T-helper 22 cell (primary cell): ENCODE measurements around the gene SF3A2.
"Not testable (repeated sequence)": the region's sequence is repeated elsewhere in the genome, so short reads cannot be mapped to it uniquely, and the experiment has no call there.

ENCODE experiments used
- DNase-seq: peaks from one replicate; pipeline ENCODE4 v3.0.0-alpha.2; 2020; ENCODE audit warnings: low read depth

Gene SF3A2

GRCh38 chr19:2236314-2237050 is at the start of gene SF3A2, which contains the start of gene PLEKHJ1:
TSS of gene SF3A2 (plus strand) at chr19:2236824. CDS start at chr19:2243419, 6,595 bp downstream.
TSS of gene PLEKHJ1 (minus strand) at chr19:2236329. CDS start at chr19:2236248, 81 bp downstream.
- peak; percentile 96 for DNase-seq

GRCh38 chr19:2187159-2187558 is 49.5 kb upstream of the SF3A2 start:
- no peak for DNase-seq

- DNase-seq: no peak
These were observed 47.8 kb upstream of the SF3A2 start for GRCh38 chr19:2188708-2189385.

GRCh38 chr19:2189880-2190279 is 46.7 kb upstream of the SF3A2 start:
- no peak for DNase-seq

- no peak for DNase-seq
These were observed 45.7 kb upstream of the SF3A2 start for GRCh38 chr19:2190848-2191455.

- DNase-seq: no peak
These were observed 44.9 kb upstream of the SF3A2 start for GRCh38 chr19:2191456-2192310.

- no peak for DNase-seq
These were observed 43.8 kb upstream of the SF3A2 start for GRCh38 chr19:2192862-2193261.

GRCh38 chr19:2193807-2194206 is 42.8 kb upstream of the SF3A2 start:
- DNase-seq: no peak

- DNase-seq: no peak
These were observed 42.0 kb upstream of the SF3A2 start for GRCh38 chr19:2194513-2195078.

- no peak for DNase-seq
These were observed 41.3 kb upstream of the SF3A2 start for GRCh38 chr19:2195361-2195760.

- no peak for DNase-seq
These were observed 40.7 kb upstream of the SF3A2 start for GRCh38 chr19:2195914-2196313.

GRCh38 chr19:2197270-2197669 is 39.4 kb upstream of the SF3A2 start:
- DNase-seq: no peak

- DNase-seq: no peak
These were observed 38.3 kb upstream of the SF3A2 start for GRCh38 chr19:2198317-2198716.

- DNase-seq: no peak
These were observed 37.4 kb upstream of the SF3A2 start for GRCh38 chr19:2199215-2199614.

GRCh38 chr19:2199861-2200623 is 36.6 kb upstream of the SF3A2 start:
- no peak for DNase-seq

- DNase-seq: not testable (repeated sequence)
These were observed 35.9 kb upstream of the SF3A2 start for GRCh38 chr19:2200624-2201294.

GRCh38 chr19:2201473-2202148 is 35.0 kb upstream of the SF3A2 start:
- no peak for DNase-seq

- DNase-seq: no peak
These were observed 34.3 kb upstream of the SF3A2 start for GRCh38 chr19:2202366-2202765.

GRCh38 chr19:2207008-2207407 is 29.6 kb upstream of the SF3A2 start:
- DNase-seq: no peak
